Activated CD4-positive, alpha-beta T cell treated with anti-CD3 and anti-CD28 coated beads, Interleukin-10, Interleukin-2, amounts not matched to agents 100 ng/mL and 50 ng/mL, durations not matched to agents 16 hours and 8 hours (primary cell): ENCODE data around the gene DGKG.

ENCODE experiments used
- DNase-seq: peaks from one replicate; pipeline ENCODE4 v3.0.0-alpha.2; 2020

The DGKG gene

DNA sequence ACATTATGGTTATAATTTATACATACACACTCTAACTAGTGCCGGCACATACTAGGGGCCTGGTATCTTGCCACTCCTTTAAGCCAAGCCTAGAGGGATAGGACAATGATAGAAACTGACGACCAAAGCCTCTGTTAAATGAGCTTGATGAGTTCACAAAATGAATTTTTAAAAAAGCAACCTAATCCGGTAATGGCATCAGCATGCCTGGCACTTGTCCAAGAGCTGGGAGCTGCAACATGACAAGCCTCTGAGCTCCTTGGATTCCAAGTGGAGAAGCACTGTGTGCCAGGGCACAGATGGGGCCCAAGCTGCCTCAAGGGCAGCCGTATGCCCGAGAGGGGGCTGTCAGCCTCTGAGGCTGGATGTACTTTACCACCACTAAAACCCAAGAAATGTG, 262.9 kb downstream of the DGKG start:
- DNase-seq = no peak

DNA sequence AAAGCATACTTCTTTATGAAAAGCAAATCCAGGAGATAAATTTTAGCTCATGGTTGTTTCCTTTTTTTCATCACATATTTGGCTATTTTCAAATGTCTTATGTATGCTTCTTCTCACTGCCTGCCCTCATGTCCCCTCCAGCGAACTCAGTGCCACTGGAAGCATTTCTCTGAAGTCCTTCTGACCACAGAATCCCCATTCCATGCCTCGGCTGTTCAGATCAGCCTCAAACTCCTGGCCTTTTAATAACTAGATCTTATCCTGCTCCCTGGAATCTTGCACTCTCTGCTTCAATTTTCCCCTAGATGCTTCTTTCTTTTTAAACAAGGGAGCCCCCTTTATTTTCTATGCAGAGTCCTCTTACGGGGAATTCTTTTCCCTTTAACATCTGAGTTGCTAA, 263.3 kb downstream of the DGKG start:
- no peak for DNase-seq

DNA sequence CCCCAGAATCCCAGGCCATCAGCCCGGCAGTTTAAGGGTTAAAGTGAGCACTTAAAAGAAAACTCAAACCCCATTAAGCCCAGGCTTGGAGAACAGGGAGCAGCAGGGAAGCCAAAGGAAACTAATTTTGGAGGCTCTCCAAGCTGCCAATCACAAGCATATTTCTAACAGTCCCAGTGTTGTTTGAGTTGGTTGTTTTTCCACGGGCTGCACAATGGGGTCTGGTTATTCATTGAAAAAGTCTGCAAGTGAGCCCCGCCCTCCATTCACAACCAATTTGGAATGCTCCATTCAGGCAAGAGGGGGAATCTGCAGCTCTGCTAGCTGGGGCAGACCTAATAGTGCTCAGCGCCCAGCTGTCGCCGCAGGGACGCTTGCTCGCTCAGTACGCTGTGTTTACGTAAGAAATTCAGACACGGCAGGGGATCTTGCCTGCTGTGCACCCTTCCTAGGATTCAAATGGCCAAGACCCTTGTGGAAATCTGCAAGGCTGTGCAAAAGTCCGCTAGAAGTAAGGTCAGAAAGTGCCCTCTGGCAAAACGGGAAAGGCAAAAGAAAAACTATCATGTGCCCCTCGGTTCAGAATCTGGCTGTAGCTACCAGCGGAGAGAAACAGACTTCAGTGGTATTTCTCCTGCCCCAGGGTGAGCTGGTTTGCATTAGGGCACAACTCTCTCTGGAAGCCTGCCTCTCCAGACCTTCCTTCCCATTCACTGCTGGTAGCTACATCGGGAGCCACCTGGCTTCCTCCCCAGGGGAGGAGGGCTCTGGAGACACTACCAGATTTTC, 264.2 kb downstream of the DGKG start:
- no peak for DNase-seq

DNA sequence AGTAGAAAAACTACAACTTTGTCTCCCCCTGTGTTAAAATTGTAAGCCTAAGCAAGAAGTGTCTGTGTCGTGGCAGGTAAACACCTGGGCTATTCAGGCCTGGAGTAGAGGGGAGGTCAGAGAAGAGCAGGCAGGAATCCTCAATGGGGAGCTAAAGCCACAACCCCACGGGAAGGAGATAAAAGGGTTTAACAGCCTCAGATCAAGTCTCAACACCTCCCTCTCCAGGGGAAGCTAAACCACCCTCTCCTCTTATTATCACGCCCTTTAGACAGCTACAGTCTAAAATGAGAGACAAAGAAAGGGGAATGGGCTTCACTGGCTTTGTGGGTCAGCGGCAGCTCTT, 264.7 kb downstream of the DGKG start:
- DNase-seq = no peak
